ENCODE data around the gene MKNK2. TPM values are rescaled to one million over a fixed set of nuclear protein-coding genes. Genes with fewer than 3 reads are reported as not detected.

Gene MKNK2
- polyA plus RNA-seq, 1 experiment = 31.1 TPM

DNA sequence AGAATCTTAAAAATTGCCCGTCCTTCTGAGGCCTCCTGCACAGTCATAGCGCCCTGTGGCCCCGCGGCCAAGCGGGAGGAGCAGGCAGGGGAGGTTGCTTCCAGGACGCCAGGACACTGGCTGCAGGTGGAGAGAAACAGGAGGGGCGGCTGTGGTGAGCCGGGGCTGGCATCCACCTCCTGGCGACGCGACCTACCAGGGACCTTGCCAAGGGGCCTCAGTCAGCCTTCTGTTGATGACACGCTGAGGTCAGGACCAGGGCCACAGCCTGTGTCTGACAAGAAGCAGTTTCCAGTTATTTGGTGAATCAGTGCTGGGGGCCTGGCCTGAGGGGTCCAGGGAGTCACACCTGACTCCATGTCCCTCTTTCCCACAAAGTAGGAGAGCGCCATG is 13.3 kb upstream of the MKNK2 start:
- H3K4me3 ChIP-seq (ENCODE audit: low read depth, low read length) = no peak overlapping the region
- ChIA-PET POLR2A (no interaction called here), CTCF (no interaction called here)
- H3K27ac ChIP-seq (ENCODE audit: low read depth, low read length) = no peak overlapping the region
- H3K9me3 ChIP-seq (ENCODE audit: control insufficient read depth, insufficient read depth, low read length) = peaks cover 4% of the 10 kb centered on the region; the same call in 1 of the 2 replicates
- no peaks in the 10 kb centered on the region for H3K27me3 ChIP-seq (ENCODE audit: control insufficient read depth, insufficient read depth, low read length)
- DNase-seq (ENCODE audit: low read depth, low spot score) = no peak
- TF ChIP-seq, protein P1, sequence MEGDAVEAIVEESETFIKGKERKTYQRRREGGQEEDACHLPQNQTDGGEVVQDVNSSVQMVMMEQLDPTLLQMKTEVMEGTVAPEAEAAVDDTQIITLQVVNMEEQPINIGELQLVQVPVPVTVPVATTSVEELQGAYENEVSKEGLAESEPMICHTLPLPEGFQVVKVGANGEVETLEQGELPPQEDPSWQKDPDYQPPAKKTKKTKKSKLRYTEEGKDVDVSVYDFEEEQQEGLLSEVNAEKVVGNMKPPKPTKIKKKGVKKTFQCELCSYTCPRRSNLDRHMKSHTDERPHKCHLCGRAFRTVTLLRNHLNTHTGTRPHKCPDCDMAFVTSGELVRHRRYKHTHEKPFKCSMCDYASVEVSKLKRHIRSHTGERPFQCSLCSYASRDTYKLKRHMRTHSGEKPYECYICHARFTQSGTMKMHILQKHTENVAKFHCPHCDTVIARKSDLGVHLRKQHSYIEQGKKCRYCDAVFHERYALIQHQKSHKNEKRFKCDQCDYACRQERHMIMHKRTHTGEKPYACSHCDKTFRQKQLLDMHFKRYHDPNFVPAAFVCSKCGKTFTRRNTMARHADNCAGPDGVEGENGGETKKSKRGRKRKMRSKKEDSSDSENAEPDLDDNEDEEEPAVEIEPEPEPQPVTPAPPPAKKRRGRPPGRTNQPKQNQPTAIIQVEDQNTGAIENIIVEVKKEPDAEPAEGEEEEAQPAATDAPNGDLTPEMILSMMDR (IDR thresholded peaks at IDR 0.05; ENCODE audit: low read depth, low read length) = no peak

DNA sequence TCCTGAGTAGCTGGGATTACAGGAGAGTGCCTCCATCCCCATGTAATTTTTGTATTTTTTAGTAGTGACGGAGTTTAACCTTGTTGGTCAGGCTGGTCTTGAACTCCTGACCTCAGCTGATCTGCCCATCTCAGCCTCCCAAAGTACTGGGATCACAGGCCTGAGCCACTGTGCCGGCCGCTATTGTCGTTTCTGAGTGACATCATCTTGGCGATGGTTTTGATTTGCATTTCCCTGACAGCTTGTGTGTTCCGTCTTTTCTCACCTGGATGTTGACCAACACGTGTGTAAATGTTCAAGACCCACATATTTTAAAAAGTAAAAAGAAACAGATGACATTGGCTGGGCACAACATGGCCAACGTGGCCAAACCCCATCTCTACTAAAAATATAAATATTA is 12.8 kb upstream of the MKNK2 start:
- Histone ChIP-seq H3K4me3 (ENCODE audit: low read depth, low read length) (no peak overlapping the region), H3K27ac (ENCODE audit: low read depth, low read length) (no peak overlapping the region), H3K9me3 (ENCODE audit: control insufficient read depth, insufficient read depth, low read length) (peaks cover 4% of the 10 kb centered on the region; the same call in 1 of the 2 replicates), H3K27me3 (ENCODE audit: control insufficient read depth, insufficient read depth, low read length) (no peaks in the 10 kb centered on the region)
- CTCF ChIA-PET = no interaction called here
- POLR2A ChIA-PET = interaction anchor here (0.6 to 0.7 kb wide), 2 partner anchors 59 to 422 kb away, joined by 4 read pairs; no protein-coding TSS in a partner anchor
- no peak for DNase-seq (ENCODE audit: low read depth, low spot score)
- TF ChIP-seq, protein P1 (IDR thresholded peaks at IDR 0.05; ENCODE audit: low read depth, low read length) = no peak

DNA sequence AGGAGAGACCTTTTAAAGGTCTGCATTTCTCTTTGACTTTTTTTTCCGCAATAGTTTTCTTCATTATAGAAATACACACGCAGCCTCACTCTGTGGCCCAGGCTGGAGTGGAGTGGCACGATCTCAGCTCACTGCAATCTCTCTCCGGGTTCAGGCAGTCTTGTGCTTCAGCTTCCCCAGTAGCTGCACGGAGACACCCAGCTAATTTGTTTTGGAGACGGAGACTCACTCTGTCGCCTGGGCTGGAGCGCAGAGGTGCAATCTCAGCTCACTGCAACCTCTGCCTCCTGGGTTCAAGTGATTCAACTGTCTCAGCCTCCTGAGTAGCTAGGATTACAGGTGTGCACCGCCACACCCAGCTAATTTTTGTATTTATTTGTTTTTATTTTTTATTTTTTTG is 11.7 kb upstream of the MKNK2 start:
- DNase-seq (ENCODE audit: low read depth, low spot score) = no peak
- no peak overlapping the region for H3K27ac ChIP-seq (ENCODE audit: low read depth, low read length)
- H3K9me3 ChIP-seq (ENCODE audit: control insufficient read depth, insufficient read depth, low read length) = peaks cover 4% of the 10 kb centered on the region; the same call in 1 of the 2 replicates
- TF ChIP-seq, protein P1 (IDR thresholded peaks at IDR 0.05; ENCODE audit: low read depth, low read length) = no peak
- POLR2A ChIA-PET = no interaction called here
- CTCF ChIA-PET = no interaction called here
- no peaks in the 10 kb centered on the region for H3K27me3 ChIP-seq (ENCODE audit: control insufficient read depth, insufficient read depth, low read length)
- no peak overlapping the region for H3K4me3 ChIP-seq (ENCODE audit: low read depth, low read length)

DNA sequence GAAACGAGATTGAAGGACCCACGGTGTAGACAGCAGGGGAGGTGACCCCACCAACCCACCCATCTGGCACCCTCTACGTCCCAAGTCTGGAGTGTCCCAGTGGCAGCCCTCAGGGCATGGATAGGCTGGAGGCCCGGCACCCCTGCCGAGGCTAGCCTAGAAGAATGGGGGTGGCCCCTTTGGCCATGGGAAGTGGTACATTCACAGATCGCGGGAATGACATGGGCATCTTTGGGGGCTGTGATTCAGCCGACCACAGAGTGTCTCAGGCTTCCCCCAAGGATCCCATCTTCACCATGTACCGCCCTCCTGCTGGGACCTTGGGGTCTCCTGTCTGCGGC is 11.3 kb upstream of the MKNK2 start:
- POLR2A ChIA-PET = interaction anchor here (0.6 to 0.8 kb wide), 3 partner anchors 9 to 133 kb away, joined by 3 to 8 read pairs (median 3); no protein-coding TSS in a partner anchor
- Histone ChIP-seq H3K27ac (ENCODE audit: low read depth, low read length) (no peak overlapping the region), H3K9me3 (ENCODE audit: control insufficient read depth, insufficient read depth, low read length) (peaks cover 4% of the 10 kb centered on the region; the same call in 1 of the 2 replicates), H3K27me3 (ENCODE audit: control insufficient read depth, insufficient read depth, low read length) (no peaks in the 10 kb centered on the region), H3K4me3 (ENCODE audit: low read depth, low read length) (peak overlapping the region; percentile 68)
- CTCF ChIA-PET = interaction anchor here (0.5 kb wide), 1 partner anchor 43 kb away, joined by 8 read pairs; no protein-coding TSS in a partner anchor
- DNase-seq (ENCODE audit: low read depth, low spot score) = no peak
- TF ChIP-seq, protein P1 (IDR thresholded peaks at IDR 0.05; ENCODE audit: low read depth, low read length) = no peak

DNA sequence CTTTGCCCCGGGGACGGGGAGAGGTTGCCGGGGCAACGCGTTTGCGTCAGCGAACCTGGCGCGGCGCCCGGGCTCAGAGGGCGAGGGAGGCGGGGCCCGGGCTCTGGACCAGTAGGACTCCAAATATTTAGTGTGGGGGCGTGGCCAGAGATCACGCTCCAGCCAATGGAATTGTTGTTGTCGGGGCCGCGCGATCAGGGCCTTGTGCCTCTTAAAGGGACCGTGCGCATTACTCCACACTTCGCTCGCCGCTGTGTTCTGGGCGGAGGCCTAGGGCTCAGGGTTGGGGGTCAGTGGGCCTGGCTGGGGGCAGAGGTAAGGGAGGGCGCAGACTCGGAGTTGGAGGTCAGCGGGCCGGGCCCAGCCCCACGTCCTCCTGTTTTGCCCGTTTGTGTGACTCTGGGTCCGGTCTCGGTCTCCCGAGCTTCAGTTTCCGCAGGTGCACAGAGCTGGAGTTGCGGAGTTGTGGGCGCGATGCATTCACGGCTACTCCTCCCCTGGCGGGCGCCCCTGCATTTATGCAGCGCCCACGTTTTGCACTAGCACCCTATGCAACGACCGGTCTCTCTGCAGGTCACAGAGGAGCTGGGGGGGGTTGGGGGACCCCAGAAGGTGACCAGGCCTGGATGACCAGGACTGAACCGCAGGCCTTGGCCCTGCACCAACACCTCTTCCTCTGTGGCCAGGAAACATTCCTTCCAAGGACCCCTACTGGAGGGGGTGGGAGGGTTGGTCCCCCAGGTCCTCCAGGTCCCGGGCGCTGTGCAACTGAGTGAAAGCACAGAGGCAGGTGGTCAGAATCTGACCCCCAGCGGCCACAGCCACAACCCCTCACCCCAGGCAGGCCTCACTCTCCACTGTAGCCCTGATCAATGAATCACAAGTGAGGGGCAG is 10.7 kb upstream of the MKNK2 start:
- POLR2A ChIA-PET = interaction anchor here (0.6 to 0.8 kb wide), 3 partner anchors 10 to 132 kb away, joined by 3 to 8 read pairs (median 3); no protein-coding TSS in a partner anchor

More for the DNA sequence above, 10.7 kb upstream of the MKNK2 start:
- H3K4me3 ChIP-seq (ENCODE audit: low read depth, low read length) = peak overlapping the region; percentile 68
- H3K27me3 ChIP-seq (ENCODE audit: control insufficient read depth, insufficient read depth, low read length) = no peaks in the 10 kb centered on the region
- DNase-seq (ENCODE audit: low read depth, low spot score) = peak; percentile 92
- peak overlapping the region; percentile 61 for H3K27ac ChIP-seq (ENCODE audit: low read depth, low read length)
- CTCF ChIA-PET = interaction anchor here (0.5 kb wide), 1 partner anchor 43 kb away, joined by 8 read pairs; no protein-coding TSS in a partner anchor
- H3K9me3 ChIP-seq (ENCODE audit: control insufficient read depth, insufficient read depth, low read length) = peaks cover 4% of the 10 kb centered on the region; the same call in 1 of the 2 replicates
- TF ChIP-seq, protein P1 (IDR thresholded peaks at IDR 0.05; ENCODE audit: low read depth, low read length) = no peak
